Gastroesophageal sphincter (tissue), 4 donors: ENCODE data around the gene GRM4. TPM values are rescaled to one million over a fixed set of nuclear protein-coding genes. Genes with fewer than 3 reads are reported as not detected.

Experiments
- ATAC-seq: fragments of 150-250 bp; one replicate; pipeline ENCODE4 v1.9.1; 2016; ENCODE audit warnings: mild to moderate bottlenecking, moderate library complexity
- H3K27ac ChIP-seq, 4 donors: fragments of 200-600 bp; sonication (generic) in 3 of 4; 1 replicate in 3 of 4; 2 replicates in 1 of 4; pipeline ENCODE4 v1.5.1; 2016 to 2019
- H3K27me3 ChIP-seq: fragments of 200-600 bp; sonication (generic); one replicate; pipeline ENCODE4 v1.5.1; 2019
- H3K36me3 ChIP-seq, 2 donors: fragments of 200-600 bp; sonication (generic); one replicate each; pipeline ENCODE4 v1.5.1; 2019; ENCODE audit warnings: control low read depth in 1 of 2
- H3K4me1 ChIP-seq, 3 donors: fragments of 200-600 bp; sonication (generic); 1 replicate in 2 of 3; 2 replicates in 1 of 3; pipeline ENCODE4 v1.5.1; 2016 to 2019; ENCODE audit warnings: control low read depth in 2 of 3
- H3K4me3 ChIP-seq, 2 donors: fragments of 200-600 bp; sonication (generic); one replicate each; pipeline ENCODE4 v1.5.1; 2019; ENCODE audit warnings: mild to moderate bottlenecking in 1 of 2, moderate library complexity in 1 of 2
- H3K9me3 ChIP-seq, 3 donors: fragments of 200-600 bp; sonication (generic); one replicate each; pipeline ENCODE4 v1.5.1; 2017 to 2019; ENCODE audit warnings: control low read depth in 2 of 3
- CTCF ChIP-seq, 4 experiments: fragments of 200-600 bp in 2 of 4; fragments of 450-650 bp in 2 of 4; sonication (generic) in 1 of 4; IDR thresholded peaks; one replicate each; pipeline ENCODE4 v1.5.1; 2017 to 2019; ENCODE audit warnings: antibody characterized with exemption in 4 of 4, mild to moderate bottlenecking in 2 of 4, moderate library complexity in 2 of 4
- EP300 ChIP-seq: sonication (generic); formaldehyde crosslinking; IDR thresholded peaks from one replicate; pipeline ENCODE4 v1.6.1; 2017; ENCODE audit warnings: antibody characterized with exemption, mild to moderate bottlenecking
- POLR2A ChIP-seq, 2 donors: fragments of 450-650 bp; IDR thresholded peaks; one replicate each; pipeline ENCODE4 v1.6.1; 2017; ENCODE audit warnings: antibody characterized with exemption in 2 of 2, mild to moderate bottlenecking in 2 of 2, moderate library complexity in 1 of 2
- POLR2AphosphoS5 ChIP-seq: sonication (generic); formaldehyde crosslinking; IDR thresholded peaks from one replicate; pipeline ENCODE4 v1.6.1; 2017; ENCODE audit warnings: antibody characterized with exemption
- WGBS, 2 donors: methylation state at CpG; one replicate each; pipeline ENCODE4 v1.1.5; 2018; ENCODE audit warnings: low coverage in 1 of 2; 5-methylcytosine and 5-hydroxymethylcytosine counted together
- total RNA-seq, 4 donors: library from RNA; depleted of rRNA; stranded (reverse); fragments of >200 nt; gene quantifications; one replicate each; pipeline ENCODE4 v1.1.0, GENCODE V29; 2016

The GRM4 gene
- total RNA-seq, 4 donors from 2014 or later = not detected

GRCh38 chr6:34025112-34025807 lies 120.6 kb downstream of the GRM4 start:
- Histone ChIP-seq H3K27me3 (peaks cover 73% of the 10 kb centered on the region), H3K4me3 (no peak overlapping the region), H3K9me3 (no peaks in the 10 kb centered on the region), H3K4me1 (no peaks in the 10 kb centered on the region), H3K27ac (no peak overlapping the region), H3K36me3 (no peaks in the 10 kb centered on the region)
- TF ChIP-seq POLR2A (IDR thresholded peaks at IDR 0.05) = no peak
- TF ChIP-seq POLR2AphosphoS5 = no peak
- TF ChIP-seq EP300 = no peak
- no peak for TF ChIP-seq CTCF (IDR thresholded peaks at IDR 0.05)
- 100% methylated on average over 1 of the region's 8 CpGs; no CpG with 5 or more reads in 1 of the 2 donors for WGBS, 2 donors
- no peak for ATAC-seq

- Histone ChIP-seq H3K36me3 (no peaks in the 10 kb centered on the region), H3K4me1 (no peaks in the 10 kb centered on the region), H3K4me3 (no peak overlapping the region), H3K27ac (no peak overlapping the region), H3K9me3 (no peaks in the 10 kb centered on the region), H3K27me3 (peaks cover 68% of the 10 kb centered on the region)
- no peak for TF ChIP-seq CTCF (IDR thresholded peaks at IDR 0.05)
- TF ChIP-seq EP300 = no peak
- no peak for TF ChIP-seq POLR2AphosphoS5
- ATAC-seq = no peak
- WGBS, 2 donors = 76 to 87% methylated on average over 7 to 8 of the region's 9 CpGs
Measured at GRCh38 chr6:34022873-34023255, 123.0 kb downstream of the GRM4 start.

GRCh38 chr6:34022250-34022872 lies 123.5 kb downstream of the GRM4 start:
- Histone ChIP-seq H3K4me1 (no peaks in the 10 kb centered on the region), H3K27me3 (peaks cover 69% of the 10 kb centered on the region), H3K36me3 (no peaks in the 10 kb centered on the region), H3K27ac (no peak overlapping the region), H3K9me3 (no peaks in the 10 kb centered on the region), H3K4me3 (no peak overlapping the region)
- TF ChIP-seq EP300 (no peak), CTCF (IDR thresholded peaks at IDR 0.05) (no peak), POLR2A (IDR thresholded peaks at IDR 0.05) (no peak), POLR2AphosphoS5 (no peak)
- 44 to 73% methylated on average over 10 to 11 of the region's 22 CpGs for whole genome bisulfite sequencing, 2 donors
- ATAC-seq = no peak

GRCh38 chr6:34021554-34022190 lies 124.2 kb downstream of the GRM4 start:
- Histone ChIP-seq H3K4me1 (no peaks in the 10 kb centered on the region), H3K27me3 (peaks cover 68% of the 10 kb centered on the region), H3K4me3 (no peak overlapping the region), H3K27ac (no peak overlapping the region), H3K36me3 (no peaks in the 10 kb centered on the region), H3K9me3 (no peaks in the 10 kb centered on the region)
- ATAC-seq = no peak
- TF ChIP-seq POLR2AphosphoS5 (no peak), CTCF (IDR thresholded peaks at IDR 0.05) (no peak), EP300 (no peak), POLR2A (IDR thresholded peaks at IDR 0.05) (no peak)
- 51 to 72% methylated on average over 13 to 15 of the region's 19 CpGs for WGBS, 2 donors
